Epidermal melanocyte (primary cell): Measurements from ENCODE around the gene NCKAP5.

Experiments
- DNase-seq: peaks from one replicate; pipeline ENCODE4 v3.0.0; 2011; ENCODE audit warnings: low spot score; ENCODE audit not compliant: insufficient read length

NCKAP5 gene

DNA sequence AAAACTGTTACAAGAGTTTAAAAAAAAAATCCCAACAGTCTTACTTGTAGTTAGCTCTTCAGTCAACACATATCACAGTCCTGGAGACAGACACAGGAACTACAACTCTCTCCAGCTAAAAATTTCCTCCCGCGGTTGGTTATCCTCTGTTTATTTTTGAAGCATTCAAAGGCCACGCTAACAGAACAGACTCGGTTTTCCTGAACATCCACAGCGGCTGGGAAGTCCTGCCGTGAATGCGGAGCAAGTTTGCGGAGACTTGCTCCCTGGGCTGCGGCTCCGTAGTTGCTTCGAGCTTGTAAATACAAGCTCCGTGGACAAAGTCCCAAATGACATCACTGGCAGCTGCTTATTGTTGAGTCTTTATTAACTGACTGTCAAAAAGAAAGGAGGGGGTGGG lies at the start of gene NCKAP5:
TSS of gene NCKAP5 (minus strand) at position 292 of the 400 bp plus-strand sequence. CDS start 50,937 bp downstream, outside the sequence.
- no peak for DNase-seq

DNA sequence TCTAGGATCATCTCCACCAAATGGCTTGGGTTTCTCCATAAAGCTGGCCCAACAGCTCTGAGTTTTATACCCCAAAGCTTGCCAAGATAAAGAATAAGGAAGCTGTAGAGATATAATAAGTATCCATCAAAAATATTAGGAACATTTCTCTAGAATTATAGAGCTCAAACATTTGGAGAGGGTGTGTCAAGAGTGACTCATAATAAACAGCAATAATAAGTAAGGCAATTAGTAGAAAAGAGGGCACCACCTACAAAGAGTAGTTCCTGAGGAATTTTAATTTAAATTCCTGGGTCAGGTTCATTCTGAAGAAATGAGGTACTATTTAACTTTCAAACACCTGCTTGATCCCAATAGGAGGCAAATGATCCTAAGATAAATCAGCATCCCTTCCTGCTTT lies 41.4 kb upstream of the NCKAP5 start:
- DNase-seq = no peak

DNA sequence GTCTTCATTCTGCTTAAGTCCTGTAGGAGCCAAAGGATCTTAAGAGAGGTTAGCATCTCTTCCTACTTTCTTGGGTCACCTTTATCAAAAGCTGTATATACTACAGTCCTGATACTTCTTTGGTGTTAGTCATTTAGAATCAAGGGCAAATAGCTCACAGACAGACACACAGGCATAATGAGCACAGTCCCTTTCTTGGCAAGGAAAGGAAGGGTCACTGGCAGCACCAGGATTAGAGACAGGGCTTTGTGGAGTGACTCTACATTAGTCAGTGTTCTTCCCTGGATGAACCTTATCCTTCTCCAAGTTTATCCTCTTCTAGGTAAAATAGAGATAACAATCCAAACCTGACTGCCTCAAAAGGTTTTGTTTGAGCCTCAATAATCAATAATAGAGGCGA lies 40.0 kb upstream of the NCKAP5 start:
- DNase-seq = no peak

DNA sequence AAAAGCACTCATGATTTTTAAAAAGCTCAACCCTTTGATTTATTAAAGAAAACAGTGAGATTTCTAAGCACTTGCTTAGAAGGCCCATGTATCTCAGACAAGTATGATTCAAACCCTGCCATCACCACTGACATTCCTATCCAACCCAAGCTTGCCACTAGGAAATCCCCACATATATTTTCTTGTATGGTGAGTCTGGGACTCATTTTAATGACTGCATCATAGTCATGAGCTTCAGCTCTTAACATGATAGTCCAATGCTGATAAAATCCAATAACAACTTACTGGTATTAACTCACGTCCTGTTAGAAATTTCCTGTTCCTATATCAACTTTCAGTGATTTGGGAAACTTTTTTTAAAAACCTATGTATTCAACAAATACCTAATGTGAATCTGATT lies 39.4 kb upstream of the NCKAP5 start:
- no peak for DNase-seq

DNA sequence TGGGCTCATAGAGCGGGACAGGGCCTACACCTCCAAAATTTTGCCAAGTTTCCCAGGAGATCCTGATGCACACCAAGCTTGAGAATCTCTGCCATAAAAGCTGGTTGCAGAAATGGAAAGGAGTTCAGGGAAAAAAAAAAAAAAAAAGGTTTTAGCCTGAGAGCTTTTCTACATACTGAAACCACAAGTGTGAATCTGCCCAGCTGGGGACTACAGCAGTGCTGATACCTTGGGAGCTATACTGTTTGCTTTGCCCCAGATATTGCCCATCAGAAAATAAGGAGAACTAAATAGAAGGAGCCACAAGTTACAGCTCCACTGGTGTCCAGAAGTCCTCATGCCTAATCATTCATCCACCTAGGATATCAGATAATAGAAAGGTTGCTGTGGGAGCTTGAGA lies 38.4 kb upstream of the NCKAP5 start:
- no peak for DNase-seq

DNA sequence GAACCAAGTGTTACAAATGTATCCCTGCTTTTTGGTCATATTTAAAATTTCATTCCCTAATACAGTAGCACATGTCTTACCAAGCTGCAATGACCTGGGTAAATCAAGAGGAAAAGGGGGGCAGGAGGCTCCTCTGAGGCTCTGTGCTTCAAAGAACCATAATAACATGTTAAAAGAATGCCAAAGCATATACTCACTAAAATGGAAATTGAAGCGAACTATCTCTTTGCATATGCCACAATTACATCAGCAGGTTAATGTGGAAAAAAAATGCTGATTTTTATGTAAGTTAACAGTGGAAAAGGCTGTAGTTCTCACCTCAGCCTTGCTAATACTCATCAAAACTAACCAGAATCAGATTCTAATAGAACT lies 37.5 kb upstream of the NCKAP5 start:
- DNase-seq = no peak

DNA sequence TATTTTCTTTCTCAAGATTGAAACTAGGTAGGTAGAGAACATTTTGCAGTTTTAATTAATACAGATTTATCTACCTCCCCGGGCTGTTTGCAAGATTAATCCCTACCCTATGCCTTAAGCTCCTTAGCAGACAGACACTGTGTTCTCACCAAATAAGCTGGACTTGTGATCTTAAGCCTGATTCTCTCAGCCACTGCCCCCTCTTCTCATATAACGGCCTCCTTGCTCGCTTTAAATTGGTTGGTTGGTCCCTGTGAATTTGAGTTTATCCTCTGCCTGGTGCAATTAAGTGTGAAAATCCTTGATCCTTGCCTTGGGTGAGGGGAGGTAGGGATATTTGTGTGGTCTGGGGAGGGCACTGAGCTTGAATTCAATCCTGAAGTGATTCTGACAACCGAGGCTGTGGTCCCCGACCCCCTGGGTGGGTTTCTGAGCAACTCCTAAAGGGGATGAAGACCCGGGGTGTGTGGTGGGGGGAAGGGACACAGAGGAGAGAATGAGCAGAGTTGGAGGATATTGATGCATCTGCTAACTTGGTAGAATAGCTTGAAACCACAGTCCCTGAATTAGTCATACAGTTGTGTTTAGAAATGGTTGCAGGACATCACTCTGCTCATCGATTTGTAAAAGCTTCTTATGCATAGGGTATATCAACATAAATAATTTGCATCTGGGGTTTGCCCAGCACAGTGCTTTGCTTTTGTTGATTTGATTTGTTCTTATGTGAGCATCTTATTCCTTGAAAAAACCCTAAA lies 36.9 kb upstream of the NCKAP5 start:
- no peak for DNase-seq

DNA sequence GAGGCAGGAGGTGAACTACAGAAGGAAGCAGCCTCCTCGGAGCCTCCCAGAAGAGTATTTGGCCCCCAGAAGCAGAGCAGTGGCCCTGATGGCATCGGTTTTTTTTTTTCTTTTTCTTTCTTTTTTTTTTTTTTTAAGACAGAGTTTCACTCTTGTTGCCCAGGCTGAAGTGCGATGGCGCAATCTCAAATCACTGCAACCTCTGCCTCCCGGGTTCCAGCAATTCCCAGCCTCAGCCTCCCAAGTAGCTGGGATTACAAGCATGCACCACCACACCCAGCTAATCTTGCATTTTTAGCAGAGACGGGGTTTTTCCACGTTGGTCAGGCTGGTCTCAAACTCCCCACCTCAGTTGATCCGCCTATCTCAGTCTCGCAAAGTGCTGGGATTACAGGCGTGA lies 34.8 kb upstream of the NCKAP5 start:
- no peak for DNase-seq

DNA sequence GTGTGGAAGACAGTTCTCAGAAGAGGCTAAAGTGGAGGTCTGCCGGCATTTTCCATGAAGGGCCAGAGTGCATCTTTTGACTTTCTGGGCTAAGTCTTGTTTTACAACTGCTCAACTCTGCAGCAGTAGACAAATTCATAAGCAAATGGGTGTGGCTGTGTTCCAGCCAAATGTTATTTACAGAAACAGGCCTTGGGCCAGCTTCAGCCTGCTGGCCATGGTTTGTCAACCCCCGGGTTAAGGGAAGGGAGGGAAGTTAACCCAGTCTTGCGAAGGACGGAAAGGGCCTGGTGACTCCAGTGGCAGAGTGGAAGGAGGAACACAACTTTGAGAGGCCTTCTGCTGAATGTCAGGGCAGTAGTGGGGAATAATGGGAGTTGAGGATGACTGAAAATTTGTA lies 34.3 kb upstream of the NCKAP5 start:
- DNase-seq = no peak

DNA sequence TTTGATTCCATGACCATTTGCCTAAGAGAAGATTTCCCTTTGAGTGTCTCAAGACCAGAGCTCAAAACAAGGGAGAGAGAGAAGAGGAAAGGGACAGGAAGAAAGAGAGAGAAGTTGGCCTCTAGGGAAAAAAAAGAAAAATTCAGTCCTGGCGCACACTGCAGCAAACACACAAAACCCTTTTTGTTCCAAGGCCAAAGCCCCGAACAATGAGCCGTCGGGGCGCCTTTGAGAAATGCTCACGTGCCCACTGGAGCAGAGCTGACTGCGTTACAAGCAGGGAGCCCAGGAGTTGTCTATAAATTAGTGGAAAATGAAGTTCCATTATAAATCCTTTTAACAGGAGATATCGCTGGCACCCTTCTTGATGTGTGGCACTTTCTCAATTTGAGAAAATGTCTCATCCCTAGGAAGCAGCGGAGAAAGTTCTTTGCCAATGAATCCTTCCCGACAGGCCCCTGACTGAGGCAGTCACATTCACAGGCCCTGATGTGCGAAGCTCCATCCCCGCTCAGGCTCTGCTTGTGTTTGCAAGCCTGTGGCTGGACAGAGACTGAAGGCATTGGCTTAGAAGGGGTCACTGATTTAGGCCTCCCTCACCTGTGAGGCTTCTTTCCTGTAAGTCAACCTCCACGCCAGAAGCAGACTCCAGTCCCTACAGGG lies 32.1 kb upstream of the NCKAP5 start:
- no peak for DNase-seq

DNA sequence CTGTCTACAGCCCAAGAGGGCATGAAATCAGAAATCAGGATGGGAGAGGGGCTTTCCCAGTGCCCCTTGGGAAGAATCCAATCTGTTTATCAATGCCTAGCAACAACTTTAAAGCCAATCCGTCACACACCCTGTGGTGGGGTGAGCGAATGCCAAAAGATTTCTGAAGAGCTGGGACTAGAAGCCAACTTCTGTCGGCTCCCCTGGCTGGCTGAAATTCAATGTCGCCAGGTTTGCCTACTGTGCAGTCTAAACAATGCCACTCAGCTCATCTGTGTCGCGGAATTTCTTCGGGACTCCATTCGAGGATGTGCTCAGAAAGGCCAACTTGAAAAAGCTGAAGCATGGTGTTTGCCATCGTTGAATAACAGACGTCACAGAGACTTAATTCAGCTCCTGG lies 31.5 kb upstream of the NCKAP5 start:
- no peak for DNase-seq

DNA sequence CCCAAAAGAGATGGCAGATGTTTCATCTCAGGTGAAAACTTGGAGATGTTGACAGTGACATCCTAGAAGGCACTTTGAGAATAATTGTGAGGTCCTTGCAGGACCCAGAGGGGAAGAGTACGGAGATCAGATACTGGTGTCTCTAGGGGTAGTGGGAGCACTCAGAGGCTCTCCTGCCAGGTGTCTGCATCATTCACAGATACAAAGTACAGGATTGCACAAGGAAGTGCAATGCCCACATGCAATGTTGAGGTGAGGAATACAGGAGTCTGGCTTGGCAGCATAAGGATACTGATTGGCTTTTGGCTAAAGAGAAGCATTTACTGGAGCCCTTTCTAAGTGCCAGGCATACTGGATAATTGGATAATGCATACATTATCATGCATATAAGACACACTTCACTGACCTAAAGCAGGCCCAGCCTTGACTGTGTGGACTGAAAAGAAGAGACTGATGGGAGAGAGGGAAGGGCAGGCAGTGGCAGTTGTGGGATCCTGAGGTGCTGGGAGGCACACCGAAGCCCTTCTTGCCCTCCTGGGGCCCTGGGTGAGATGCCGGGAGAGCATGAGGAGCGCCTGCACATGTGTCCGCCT lies 31.0 kb upstream of the NCKAP5 start:
- no peak for DNase-seq

DNA sequence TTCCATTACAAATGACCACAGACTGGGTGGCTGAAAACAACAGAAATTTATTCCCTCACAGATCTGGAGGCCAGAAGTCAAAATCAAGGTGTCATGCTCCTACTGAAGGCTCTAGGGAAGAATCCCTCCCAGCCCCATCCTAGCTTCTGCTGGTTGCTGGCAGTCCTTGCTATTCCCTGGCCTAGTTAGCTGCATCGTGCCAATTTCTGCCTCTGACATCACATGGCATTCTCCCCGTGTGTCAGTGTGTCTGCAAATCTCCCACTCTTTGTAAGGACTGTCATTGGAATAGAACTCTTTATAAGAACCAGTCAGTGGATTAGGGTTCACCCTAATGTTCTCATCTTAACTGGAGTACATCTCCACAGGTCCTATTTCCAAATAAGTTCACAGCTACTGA lies 30.5 kb upstream of the NCKAP5 start:
- no peak for DNase-seq

DNA sequence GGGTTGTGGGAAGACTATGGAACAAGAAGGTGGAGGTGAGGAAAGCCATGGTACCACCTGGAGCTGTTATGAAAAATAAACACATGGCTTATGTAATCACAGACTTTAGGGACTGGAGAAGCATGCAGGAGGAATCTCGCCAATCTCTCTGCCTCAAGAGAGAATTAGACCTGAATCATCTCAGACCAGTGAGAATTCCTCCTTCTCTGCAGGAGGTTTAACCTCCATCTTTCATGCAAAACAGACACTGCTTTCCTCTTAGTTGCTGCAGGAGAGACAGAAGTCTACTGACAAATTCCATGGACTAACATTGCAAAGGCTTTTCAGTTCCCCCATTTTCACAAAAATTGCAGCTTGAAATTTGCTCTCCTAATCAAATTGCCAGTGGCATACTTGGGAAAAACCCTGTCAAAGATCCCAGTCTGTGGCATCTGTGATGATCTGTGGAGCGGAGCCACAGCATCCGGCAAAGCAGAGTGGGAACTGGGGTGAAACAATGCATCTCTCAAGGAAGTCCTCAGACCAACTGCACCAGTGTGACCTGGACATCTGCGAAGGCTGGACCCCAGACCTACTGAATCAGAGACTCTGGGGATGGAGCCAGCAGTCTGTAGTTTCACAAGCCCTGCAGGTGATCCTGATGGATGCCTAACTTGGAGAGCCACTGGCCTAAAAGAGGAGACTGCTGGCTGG lies 28.6 kb upstream of the NCKAP5 start:
- no peak for DNase-seq

DNA sequence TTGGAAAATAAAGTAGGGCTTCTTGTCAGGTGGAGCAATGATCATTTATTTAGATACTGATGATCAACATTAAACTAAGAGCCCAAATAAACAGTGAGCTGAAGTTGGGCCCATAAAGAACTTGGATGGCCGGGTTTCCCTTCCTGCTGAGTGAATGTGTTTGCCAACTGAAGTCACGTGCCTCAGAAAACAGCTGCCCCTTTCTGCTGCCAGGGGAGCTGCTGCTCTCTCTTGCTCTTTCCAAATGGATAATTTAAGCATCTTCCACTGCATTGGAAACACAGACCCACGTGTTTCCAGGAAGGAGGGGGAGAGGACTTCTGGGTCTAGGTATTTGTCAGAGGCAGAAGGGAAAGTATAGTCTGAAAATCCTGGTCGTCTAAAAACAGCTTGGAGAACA lies 22.9 kb upstream of the NCKAP5 start:
- DNase-seq = no peak

DNA sequence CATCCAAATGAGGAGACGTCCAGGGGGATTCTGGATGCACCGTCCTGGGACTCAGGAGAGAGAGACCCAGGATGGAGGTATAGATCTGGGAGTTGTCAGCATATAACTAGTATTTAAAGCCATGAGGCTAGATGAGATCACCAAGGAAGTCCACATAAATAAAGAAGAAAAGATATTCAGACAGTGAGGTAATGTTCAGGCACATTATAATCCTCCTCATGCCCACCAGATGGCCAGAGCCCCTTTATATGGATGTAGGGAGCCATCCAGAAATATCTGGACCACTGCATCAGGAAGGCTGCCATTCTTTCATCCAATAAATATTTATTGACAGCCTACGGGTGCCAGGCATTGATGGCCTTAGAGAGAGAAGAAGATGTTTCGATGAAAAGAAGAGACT lies 21.2 kb upstream of the NCKAP5 start:
- no peak for DNase-seq

DNA sequence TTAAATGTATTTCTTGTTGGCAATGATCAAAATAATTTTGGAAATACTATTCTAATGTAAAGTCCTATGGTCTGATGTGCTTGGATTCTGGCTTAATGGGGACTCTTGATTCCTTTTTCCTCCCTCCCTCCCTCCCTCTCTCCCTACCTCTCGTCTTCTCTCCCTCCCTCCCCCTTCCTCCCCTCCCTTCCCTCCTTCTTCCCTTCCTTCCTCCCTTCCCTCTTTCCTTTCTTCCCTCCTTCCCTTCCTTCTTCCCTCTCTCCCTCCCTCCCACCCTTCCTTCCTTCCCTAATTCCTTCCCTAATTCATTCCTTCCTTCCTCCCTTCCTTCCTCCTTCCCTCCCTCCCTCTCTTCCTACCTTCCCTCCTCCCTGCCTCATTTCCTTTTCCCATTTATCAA lies 19.9 kb upstream of the NCKAP5 start:
- DNase-seq = no peak

DNA sequence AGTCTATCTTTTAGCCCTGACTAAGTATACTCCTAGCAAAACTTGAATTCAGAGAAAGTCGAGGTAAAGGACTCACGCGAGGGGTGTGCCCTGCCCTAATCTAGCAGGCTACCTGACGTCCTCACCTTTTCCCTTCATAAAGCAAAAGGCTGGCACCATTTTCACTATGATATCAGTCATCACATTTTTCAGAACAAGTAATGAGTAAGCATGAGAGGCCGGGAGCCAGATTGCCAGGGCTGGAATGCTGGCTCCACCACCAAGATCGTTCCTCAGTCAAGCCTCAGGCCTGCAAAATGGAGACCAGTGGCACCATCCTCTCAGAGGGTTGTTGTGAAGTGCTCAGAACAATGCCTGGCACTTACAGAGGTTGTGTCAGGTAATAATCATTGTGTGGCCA lies 18.7 kb upstream of the NCKAP5 start:
- DNase-seq = no peak

DNA sequence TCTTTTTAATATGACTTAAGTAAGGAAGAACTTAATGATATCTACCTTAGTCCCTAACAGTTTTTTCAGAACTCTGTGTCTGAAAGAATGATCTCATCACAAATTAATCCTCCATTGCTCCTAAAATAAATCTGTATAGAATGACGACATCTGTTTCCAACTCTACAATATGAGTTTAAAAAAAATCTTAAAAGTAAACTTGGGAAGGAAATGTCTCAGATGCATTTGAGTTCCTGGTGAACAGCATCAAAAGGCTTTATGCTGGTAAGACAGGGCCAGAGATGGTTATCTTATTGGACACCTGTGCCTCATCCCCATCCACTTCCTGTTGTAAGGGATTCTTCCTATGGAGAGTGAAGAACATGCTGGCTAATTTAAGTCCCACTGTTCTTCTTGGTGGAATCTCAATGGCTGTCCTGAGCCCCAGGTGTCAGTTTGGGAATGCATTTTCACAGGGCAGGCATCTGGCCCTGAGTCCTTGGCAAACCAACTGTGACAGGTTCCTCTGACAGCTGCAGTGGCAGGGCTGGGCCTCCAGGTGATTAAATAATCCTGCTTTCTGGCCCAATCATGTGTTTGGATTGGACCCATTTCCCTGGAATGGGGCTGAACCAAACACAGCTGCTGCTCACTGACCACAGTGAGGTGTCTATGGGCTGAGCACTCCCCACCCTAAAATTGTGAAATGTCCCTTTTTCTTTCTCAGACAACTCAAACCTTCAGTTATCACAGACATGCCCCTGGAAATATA lies 12.9 kb upstream of the NCKAP5 start:
- DNase-seq = no peak

DNA sequence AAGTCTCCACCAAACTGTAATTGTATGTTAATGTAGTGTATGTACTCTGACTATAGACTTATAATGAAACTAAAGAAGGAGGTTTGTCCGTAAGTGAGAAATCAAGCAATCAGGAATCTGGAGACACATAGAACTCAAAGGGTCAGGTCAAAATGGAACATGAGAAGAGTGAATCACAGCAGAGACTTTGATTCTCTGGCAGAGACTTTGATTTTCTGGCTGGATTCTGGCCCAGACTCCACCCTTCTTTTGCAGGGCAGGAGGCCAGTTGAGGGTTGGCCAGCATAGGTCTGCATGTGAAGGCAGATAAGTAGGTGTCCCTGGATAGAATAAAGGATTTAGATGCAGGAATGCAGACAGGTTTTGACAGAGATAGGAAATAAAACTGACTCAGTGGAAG lies 11.0 kb upstream of the NCKAP5 start:
- DNase-seq = no peak

DNA sequence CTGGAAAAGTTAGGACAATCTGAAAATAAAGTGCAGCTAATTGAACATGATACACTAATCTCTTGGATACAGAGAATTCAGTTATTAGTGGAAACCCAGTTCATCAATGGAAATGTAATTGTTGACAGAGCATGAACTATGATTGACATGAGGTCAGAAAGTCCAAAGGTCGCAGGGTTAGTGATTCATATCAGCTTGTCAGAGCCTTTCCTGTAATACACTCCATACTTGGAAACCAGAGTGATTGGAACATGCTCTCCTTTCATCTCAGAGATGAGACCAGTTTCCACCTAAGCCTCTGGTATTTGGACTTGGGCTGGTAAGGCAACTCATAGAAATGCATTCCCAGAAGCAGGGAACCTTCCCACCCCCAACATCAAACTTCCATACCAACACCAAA lies 8.5 kb upstream of the NCKAP5 start:
- no peak for DNase-seq

DNA sequence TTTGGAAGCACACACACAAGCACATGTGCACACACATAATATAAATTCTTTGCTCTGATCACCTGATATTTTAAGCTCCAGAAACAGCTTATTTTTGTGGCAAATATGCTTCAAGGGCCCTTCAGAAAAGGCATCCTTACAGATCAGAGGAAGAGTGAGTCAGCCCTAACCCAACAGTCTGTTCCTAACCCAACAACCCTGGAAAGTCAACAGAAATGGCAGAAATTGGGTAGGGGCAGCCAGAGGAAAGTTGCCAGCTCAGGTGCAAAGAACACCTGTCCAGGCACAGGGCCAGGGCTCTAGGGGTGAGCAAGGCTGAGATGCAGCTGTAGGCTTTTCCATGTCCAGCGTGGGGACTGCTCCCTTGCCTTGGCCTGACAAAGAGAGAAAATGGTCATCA lies 6.4 kb upstream of the NCKAP5 start:
- no peak for DNase-seq
